Sigmoid colon (tissue), 4 donors: ENCODE measurements around the gene SH3RF3.

ENCODE experiments used
- EP300 ChIP-seq, 4 donors: sonication (generic); formaldehyde crosslinking; IDR thresholded peaks; one replicate each; pipeline ENCODE4 v1.6.1; 2017; ENCODE audit warnings: antibody characterized with exemption in 4 of 4
- POLR2A ChIP-seq, 2 donors: fragments of 450-650 bp; IDR thresholded peaks; one replicate each; pipeline ENCODE4 v1.6.1; 2016; ENCODE audit warnings: antibody characterized with exemption in 2 of 2, mild to moderate bottlenecking in 2 of 2, moderate library complexity in 2 of 2
- POLR2AphosphoS5 ChIP-seq, 4 donors: sonication (generic); formaldehyde crosslinking; IDR thresholded peaks; one replicate each; pipeline ENCODE4 v1.6.1; 2017; ENCODE audit warnings: antibody characterized with exemption in 4 of 4
- TF ChIP-seq, protein P1 (sequence below), 4 experiments: fragments of 450-650 bp in 3 of 4; fragments of 200-600 bp in 1 of 4; IDR thresholded peaks; one replicate each; pipeline ENCODE4 v1.5.1; 2016 to 2019; ENCODE audit warnings: antibody characterized with exemption in 4 of 4, mild to moderate bottlenecking in 3 of 4, moderate library complexity in 2 of 4

DNA sequence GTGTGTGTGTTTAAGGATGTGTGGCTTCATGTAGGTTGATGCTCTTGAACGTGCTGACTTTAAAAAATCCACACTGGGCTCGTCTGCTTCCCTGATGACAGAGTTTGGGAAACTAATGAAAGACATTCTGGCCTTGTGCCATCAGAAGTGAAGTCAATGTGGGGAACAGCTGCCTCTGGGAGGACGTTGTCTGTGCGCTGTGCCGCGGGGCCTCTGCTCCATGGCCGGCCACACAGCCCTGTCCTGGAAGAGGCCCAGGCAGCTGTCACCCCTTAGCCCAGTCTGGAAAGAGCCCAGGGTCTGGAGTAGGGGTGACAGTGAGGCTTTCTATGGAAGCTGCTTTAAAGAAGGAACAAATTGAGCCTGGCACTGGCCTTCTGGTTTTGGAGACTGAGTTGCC is 155.8 kb downstream of the SH3RF3 start:
- TF ChIP-seq POLR2A (IDR thresholded peaks at IDR 0.05), result no peak
- TF ChIP-seq, protein P1, sequence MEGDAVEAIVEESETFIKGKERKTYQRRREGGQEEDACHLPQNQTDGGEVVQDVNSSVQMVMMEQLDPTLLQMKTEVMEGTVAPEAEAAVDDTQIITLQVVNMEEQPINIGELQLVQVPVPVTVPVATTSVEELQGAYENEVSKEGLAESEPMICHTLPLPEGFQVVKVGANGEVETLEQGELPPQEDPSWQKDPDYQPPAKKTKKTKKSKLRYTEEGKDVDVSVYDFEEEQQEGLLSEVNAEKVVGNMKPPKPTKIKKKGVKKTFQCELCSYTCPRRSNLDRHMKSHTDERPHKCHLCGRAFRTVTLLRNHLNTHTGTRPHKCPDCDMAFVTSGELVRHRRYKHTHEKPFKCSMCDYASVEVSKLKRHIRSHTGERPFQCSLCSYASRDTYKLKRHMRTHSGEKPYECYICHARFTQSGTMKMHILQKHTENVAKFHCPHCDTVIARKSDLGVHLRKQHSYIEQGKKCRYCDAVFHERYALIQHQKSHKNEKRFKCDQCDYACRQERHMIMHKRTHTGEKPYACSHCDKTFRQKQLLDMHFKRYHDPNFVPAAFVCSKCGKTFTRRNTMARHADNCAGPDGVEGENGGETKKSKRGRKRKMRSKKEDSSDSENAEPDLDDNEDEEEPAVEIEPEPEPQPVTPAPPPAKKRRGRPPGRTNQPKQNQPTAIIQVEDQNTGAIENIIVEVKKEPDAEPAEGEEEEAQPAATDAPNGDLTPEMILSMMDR (IDR thresholded peaks at IDR 0.05), result no peak
- TF ChIP-seq POLR2AphosphoS5 (IDR thresholded peaks at IDR 0.05), result no peak
- no peak for TF ChIP-seq EP300 (IDR thresholded peaks at IDR 0.05)
